NB4 (cell line): ENCODE measurements around the gene FHIT.

ENCODE experiments used
- DNase-seq: peaks from one replicate; pipeline ENCODE4 v3.0.0; 2010; ENCODE audit warnings: low read depth
- H3K4me3 ChIP-seq: one replicate; pipeline ENCODE4 v1.5.1; 2011; ENCODE audit warnings: mild to moderate bottlenecking, low read depth, low read length, moderate library complexity
- MAX ChIP-seq: IDR thresholded peaks from 2 replicates; pipeline ENCODE4 v1.6.1; 2011; ENCODE audit warnings: low read depth, low read length
- MYC ChIP-seq: IDR thresholded peaks from 2 replicates; pipeline ENCODE4 v1.6.1; 2011; ENCODE audit warnings: low read depth, low read length
- POLR2A ChIP-seq: IDR thresholded peaks from 2 replicates; pipeline ENCODE4 v1.6.1; 2011; ENCODE audit warnings: mild to moderate bottlenecking; ENCODE audit not compliant: insufficient read length; ENCODE audit errors: extremely low read depth
- TF ChIP-seq, protein P1 (sequence below): IDR thresholded peaks from one replicate; pipeline ENCODE4 v1.5.1; 2012; ENCODE audit warnings: low read depth, low read length

FHIT gene

DNA sequence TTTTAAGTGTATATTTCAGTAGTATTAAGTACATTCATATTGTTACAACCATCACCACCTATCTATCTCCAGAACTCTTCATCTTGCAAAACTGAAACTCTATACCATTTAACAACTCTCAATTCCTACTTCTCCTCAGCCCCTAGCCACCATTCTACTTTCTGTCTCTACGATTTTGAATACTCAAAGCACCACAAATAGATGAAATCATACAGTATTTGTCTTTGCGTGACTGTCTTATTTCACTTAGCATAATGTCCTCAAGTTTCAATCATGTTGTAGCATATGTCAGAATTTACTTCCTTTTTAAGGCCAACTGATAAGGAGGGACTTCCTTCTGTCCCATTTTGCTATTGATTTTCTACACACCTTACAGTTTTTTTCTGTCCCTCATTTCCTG, 593.3 kb downstream of the FHIT start:
- TF ChIP-seq MAX (no peak), POLR2A (no peak), MYC (no peak)
- TF ChIP-seq, protein P1, sequence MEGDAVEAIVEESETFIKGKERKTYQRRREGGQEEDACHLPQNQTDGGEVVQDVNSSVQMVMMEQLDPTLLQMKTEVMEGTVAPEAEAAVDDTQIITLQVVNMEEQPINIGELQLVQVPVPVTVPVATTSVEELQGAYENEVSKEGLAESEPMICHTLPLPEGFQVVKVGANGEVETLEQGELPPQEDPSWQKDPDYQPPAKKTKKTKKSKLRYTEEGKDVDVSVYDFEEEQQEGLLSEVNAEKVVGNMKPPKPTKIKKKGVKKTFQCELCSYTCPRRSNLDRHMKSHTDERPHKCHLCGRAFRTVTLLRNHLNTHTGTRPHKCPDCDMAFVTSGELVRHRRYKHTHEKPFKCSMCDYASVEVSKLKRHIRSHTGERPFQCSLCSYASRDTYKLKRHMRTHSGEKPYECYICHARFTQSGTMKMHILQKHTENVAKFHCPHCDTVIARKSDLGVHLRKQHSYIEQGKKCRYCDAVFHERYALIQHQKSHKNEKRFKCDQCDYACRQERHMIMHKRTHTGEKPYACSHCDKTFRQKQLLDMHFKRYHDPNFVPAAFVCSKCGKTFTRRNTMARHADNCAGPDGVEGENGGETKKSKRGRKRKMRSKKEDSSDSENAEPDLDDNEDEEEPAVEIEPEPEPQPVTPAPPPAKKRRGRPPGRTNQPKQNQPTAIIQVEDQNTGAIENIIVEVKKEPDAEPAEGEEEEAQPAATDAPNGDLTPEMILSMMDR: no peak
- no peak overlapping the region for H3K4me3 ChIP-seq

DNA sequence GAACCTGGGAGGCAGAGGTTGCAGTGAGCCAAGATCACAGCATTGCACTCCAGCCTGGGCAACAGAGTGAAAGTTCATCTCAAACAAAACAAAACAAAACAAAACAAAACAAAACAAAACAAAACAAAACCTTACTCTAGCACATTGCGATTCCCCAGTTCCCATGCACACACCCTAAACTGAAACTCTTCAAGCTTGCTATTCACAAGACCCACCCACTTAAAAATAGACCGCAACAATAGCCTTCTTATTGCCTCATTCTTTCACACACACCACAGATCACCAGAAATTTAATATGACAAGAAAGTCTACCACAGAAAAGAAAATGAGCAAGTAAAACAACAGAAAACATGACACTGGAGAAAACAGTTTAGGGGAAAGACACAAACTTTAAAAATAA, 598.4 kb downstream of the FHIT start:
- H3K4me3 ChIP-seq: no peak overlapping the region
- no peak for DNase-seq
- TF ChIP-seq, protein P1: no peak
- TF ChIP-seq POLR2A (no peak), MYC (no peak), MAX (no peak)

More for the DNA sequence above, 593.3 kb downstream of the FHIT start:
- no peak for DNase-seq

DNA sequence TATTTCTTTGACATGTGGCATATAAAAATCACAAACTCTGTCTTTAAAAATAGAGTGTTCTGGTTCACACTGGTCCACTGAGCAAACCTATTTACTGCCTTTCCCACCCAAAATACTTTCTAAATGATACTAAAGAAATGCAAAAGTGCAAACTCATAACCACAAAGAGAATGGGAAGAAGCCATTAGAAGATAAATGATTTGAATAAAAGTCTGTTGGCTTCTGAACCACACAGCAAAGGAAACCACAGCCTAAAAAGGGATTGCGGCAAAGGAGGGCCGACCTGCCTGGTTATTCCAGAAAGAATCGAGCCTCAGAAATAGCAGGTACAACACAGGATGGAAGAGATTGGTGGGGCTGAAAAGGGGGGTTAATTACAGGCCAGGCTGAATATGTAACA, 599.5 kb downstream of the FHIT start:
- no peak overlapping the region for H3K4me3 ChIP-seq
- DNase-seq: no peak
- no peak for TF ChIP-seq POLR2A
- no peak for TF ChIP-seq MYC
- no peak for TF ChIP-seq MAX
- TF ChIP-seq, protein P1: no peak

GRCh38 chr3:60650171-60650570, 601.1 kb downstream of the FHIT start:
- DNase-seq: no peak
- TF ChIP-seq MAX (no peak), POLR2A (no peak)
- no peak overlapping the region for H3K4me3 ChIP-seq

DNA sequence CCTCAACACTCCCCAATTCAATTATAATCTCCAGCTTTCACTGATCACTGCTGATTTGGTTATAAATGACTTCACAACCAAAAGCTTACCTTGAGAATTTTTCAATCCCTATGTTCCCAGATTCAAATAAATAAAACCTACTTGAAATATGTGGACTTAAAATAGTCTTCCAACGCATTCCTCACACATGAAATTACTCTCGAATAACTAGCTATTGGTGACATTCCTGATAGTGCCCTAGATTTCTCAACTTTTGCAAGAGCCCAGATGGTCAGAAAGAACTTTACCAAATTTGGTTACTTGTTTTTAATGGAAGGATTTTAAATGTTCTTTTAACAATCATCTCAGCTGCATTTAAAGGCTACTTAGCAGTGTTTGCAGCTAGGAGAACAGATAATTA, 605.5 kb downstream of the FHIT start:
- no peak overlapping the region for H3K4me3 ChIP-seq
- no peak for DNase-seq
- TF ChIP-seq MAX: no peak
- TF ChIP-seq, protein P1: no peak
- TF ChIP-seq POLR2A: no peak
- no peak for TF ChIP-seq MYC

- no peak for DNase-seq
- TF ChIP-seq MAX (no peak), POLR2A (no peak), MYC (no peak)
- TF ChIP-seq, protein P1: no peak
- H3K4me3 ChIP-seq: no peak overlapping the region
Observed at GRCh38 chr3:60643831-60644230, 607.4 kb downstream of the FHIT start.
